Mammary epithelial cell (primary cell): Measurements from ENCODE around the gene CTNNB1.

Experiments
- EZH2 ChIP-seq: IDR thresholded peaks from 2 replicates; pipeline ENCODE4 v1.6.1; 2012; ENCODE audit warnings: low read length, inconsistent platforms, borderline replicate concordance
- TF ChIP-seq, protein P1 (sequence below), 2 donors: IDR thresholded peaks in 1 of 2; conservative IDR thresholded peaks in 1 of 2; 2 replicates each; pipeline ENCODE4 v1.5.1; 2011 to 2012; ENCODE audit warnings: inconsistent platforms in 2 of 2, low read length in 2 of 2, mild to moderate bottlenecking in 2 of 2, control low read depth in 1 of 2, low read depth in 1 of 2; ENCODE audit not compliant: insufficient read depth in 1 of 2; ENCODE audit errors: extremely low read depth in 1 of 2

DNA sequence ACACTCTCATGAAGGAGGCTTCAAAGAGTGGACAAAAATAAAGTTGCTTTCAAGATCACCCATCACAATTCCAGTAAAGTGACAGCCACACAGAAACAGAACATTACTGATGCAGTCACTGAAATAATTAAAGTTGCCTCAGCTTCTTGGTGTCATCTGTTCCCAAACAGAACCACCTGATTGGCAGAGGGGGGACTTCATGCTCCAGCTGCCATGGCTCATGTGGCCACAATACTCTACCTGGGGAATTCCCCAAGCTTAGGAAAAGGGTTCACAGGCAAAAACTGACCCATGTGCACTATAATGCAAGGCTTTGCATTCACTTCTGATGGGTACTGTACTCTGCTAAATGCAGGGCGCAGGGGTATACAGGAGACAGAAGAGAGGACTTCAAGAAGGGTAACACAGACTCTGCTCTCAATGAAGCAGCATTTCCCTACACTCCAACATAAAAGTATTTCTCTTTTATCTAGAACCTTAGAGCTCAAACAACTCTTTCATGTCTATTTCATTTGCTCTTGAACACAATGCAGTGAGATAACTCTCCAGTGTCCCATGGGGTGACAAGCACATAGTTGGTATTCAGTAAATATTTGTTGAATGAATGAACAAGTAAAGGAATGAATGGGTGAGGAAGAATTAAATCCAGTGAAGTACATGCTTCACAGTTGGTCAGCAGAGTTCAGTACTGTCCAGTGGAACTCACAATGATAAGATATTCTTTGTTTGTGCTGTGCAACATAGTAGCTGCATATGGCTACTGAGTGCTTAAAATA is 8.6 kb upstream of the CTNNB1 start:
- TF ChIP-seq, protein P1, sequence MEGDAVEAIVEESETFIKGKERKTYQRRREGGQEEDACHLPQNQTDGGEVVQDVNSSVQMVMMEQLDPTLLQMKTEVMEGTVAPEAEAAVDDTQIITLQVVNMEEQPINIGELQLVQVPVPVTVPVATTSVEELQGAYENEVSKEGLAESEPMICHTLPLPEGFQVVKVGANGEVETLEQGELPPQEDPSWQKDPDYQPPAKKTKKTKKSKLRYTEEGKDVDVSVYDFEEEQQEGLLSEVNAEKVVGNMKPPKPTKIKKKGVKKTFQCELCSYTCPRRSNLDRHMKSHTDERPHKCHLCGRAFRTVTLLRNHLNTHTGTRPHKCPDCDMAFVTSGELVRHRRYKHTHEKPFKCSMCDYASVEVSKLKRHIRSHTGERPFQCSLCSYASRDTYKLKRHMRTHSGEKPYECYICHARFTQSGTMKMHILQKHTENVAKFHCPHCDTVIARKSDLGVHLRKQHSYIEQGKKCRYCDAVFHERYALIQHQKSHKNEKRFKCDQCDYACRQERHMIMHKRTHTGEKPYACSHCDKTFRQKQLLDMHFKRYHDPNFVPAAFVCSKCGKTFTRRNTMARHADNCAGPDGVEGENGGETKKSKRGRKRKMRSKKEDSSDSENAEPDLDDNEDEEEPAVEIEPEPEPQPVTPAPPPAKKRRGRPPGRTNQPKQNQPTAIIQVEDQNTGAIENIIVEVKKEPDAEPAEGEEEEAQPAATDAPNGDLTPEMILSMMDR (conservative IDR thresholded peaks at IDR 0.05 in 1 of 2, IDR thresholded peaks at IDR 0.05 in 1 of 2; ENCODE audit: extremely low read depth in 1 of 2, insufficient read depth in 1 of 2, low read depth in 1 of 2, low read length in 2 of 2), result no peak
- TF ChIP-seq EZH2, result no peak
